ENCODE data around the gene RMND1. TPM values are rescaled to one million over a fixed set of nuclear protein-coding genes. Genes with fewer than 3 reads are reported as not detected.

The RMND1 gene
- total and polyA plus RNA-seq, 9 of the 15 experiments (the other 6 are each of a cell fraction or from before 2014, with no cell fraction given) = 26.9 to 47.8 (median 36.2) TPM

DNA sequence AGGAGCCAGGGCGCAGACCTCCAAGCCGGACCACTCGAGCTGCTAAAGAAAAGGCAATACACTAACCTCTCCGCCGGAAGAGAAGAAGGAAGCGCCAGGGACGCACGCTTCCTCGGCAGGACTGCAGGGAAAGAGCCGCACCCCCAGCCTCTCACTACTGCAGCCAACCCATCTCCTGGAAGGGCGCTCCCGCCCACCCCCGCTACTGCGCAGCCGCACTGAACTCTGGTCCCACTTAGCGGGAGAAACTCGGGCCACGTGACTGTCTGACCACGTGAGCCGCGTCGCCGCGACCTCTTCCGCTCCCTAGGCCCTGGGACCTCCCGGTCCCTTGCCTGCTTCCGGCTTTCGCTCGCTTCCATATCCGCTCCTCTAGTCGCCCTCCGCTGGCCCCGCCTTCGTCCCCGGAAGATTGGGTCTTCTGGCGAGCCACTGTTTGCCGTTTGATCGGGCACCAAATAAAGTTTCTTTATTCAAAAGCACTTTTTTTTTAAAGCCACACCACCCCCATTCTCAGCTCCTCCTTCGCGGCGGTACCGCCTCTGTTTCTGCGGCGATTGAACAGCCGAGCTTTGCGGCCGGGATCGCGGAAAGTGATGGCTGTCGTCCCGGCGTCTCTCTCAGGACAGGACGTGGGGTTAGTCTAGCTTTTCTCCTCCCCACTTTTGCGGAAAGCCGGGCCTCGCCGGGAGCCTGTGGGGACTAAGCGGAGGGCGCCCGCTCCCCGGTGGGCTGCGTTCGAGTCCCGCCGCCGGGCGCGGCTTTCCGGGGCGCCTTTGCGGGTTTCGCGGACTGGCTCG is at the start of gene RMND1 (continued):
- TF ChIP-seq, protein P1, sequence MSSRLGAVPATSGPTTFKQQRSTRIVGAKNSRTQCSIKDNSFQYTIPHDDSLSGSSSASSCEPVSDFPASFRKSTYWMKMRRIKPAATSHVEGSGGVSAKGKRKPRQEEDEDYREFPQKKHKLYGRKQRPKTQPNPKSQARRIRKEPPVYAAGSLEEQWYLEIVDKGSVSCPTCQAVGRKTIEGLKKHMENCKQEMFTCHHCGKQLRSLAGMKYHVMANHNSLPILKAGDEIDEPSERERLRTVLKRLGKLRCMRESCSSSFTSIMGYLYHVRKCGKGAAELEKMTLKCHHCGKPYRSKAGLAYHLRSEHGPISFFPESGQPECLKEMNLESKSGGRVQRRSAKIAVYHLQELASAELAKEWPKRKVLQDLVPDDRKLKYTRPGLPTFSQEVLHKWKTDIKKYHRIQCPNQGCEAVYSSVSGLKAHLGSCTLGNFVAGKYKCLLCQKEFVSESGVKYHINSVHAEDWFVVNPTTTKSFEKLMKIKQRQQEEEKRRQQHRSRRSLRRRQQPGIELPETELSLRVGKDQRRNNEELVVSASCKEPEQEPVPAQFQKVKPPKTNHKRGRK (tag; IDR thresholded peaks at IDR 0.05) = no peak
- TF ChIP-seq ZNF239 (CRISPR knock-in tag; IDR thresholded peaks at IDR 0.05) (no peak), MITF (IDR thresholded peaks at IDR 0.05) (peak; percentile 88), MAFK (IDR thresholded peaks at IDR 0.05; ENCODE audit: low read length) (no peak), POU5F1 (IDR thresholded peaks at IDR 0.05; ENCODE audit: borderline replicate concordance, low read depth, low read length, partially characterized antibody) (peak; percentile 37), E2F5 (CRISPR knock-in tag; IDR thresholded peaks at IDR 0.05) (peak; percentile 81; the same call in 1 of the 2 replicates), BDP1 (IDR thresholded peaks at IDR 0.05; ENCODE audit: insufficient read depth, insufficient read length) (no peak), XRCC5 (IDR thresholded peaks at IDR 0.05; ENCODE audit: low read depth, low read length) (peak; percentile 95), TEAD1 (CRISPR knock-in tag; IDR thresholded peaks at IDR 0.05) (peak; percentile 25 to 64; a peak in 2 of 4 replicates), ZNF197 (CRISPR knock-in tag; IDR thresholded peaks at IDR 0.05; ENCODE audit: low read depth) (no peak)
- TF ChIP-seq, protein P2, sequence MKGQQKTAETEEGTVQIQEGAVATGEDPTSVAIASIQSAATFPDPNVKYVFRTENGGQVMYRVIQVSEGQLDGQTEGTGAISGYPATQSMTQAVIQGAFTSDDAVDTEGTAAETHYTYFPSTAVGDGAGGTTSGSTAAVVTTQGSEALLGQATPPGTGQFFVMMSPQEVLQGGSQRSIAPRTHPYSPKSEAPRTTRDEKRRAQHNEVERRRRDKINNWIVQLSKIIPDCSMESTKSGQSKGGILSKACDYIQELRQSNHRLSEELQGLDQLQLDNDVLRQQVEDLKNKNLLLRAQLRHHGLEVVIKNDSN (CRISPR knock-in tag; IDR thresholded peaks at IDR 0.05) = peak; percentile 100
- TF ChIP-seq, protein P3, sequence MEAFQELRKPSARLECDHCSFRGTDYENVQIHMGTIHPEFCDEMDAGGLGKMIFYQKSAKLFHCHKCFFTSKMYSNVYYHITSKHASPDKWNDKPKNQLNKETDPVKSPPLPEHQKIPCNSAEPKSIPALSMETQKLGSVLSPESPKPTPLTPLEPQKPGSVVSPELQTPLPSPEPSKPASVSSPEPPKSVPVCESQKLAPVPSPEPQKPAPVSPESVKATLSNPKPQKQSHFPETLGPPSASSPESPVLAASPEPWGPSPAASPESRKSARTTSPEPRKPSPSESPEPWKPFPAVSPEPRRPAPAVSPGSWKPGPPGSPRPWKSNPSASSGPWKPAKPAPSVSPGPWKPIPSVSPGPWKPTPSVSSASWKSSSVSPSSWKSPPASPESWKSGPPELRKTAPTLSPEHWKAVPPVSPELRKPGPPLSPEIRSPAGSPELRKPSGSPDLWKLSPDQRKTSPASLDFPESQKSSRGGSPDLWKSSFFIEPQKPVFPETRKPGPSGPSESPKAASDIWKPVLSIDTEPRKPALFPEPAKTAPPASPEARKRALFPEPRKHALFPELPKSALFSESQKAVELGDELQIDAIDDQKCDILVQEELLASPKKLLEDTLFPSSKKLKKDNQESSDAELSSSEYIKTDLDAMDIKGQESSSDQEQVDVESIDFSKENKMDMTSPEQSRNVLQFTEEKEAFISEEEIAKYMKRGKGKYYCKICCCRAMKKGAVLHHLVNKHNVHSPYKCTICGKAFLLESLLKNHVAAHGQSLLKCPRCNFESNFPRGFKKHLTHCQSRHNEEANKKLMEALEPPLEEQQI (IDR thresholded peaks at IDR 0.05) = peak; percentile 40; the same call in 1 of the 2 replicates

All from K562 (cell line).